OCI-LY1 (cell line): Measurements from ENCODE around the gene PDE6B.
"Not testable (repeated sequence)": the region's sequence is repeated elsewhere in the genome, so short reads cannot be mapped to it uniquely, and the experiment has no call there.

Source experiments
- CTCF ChIP-seq: fragments of 200-600 bp; sonication (generic), shearing (Covaris generic); IDR thresholded peaks from 2 replicates; pipeline ENCODE4 v1.5.1; 2017; ENCODE audit warnings: mild to moderate bottlenecking, antibody characterized with exemption, low read length, moderate library complexity, mixed read lengths
- EZH2 ChIP-seq: fragments of 200-600 bp; sonication (generic), shearing (Covaris generic); IDR thresholded peaks from 2 replicates; pipeline ENCODE4 v1.8.0; 2017; ENCODE audit warnings: borderline replicate concordance, mixed run types, mild to moderate bottlenecking, antibody characterized with exemption, low read length, moderate library complexity, mixed read lengths

- not testable (repeated sequence) for TF ChIP-seq EZH2, CTCF
Observed at GRCh38 chr4:592178-592577, 33.2 kb upstream of the PDE6B start.
